Measurements from ENCODE around the gene KIF2C. TPM values are rescaled to one million over a fixed set of nuclear protein-coding genes. Genes with fewer than 3 reads are reported as not detected.

Gene KIF2C
- total RNA-seq, 6 experiments from 2014 or later: 15.6 to 48.5 (median 43.3) TPM

GRCh38 chr1:44784094-44785028 is 44.7 kb downstream of the KIF2C start:
- TF ChIP-seq CTCF (IDR thresholded peaks at IDR 0.05): peak; percentile 32
- no peaks in the 10 kb centered on the region for H3K9me3 Mint-ChIP-seq
- no peak overlapping the region for H3K27ac Mint-ChIP-seq
- peaks cover 26% of the 10 kb centered on the region for H3K36me3 Mint-ChIP-seq (ENCODE audit: low read depth)
- peak overlapping the region; percentile 43; the same call in 1 of the 2 replicates for H3K4me3 Mint-ChIP-seq
- no peak for DNase-seq
- H3K27me3 Mint-ChIP-seq (ENCODE audit: insufficient read depth): no peaks in the 10 kb centered on the region; the same call in none of the 2 replicates
- peaks cover 27% of the 10 kb centered on the region for H3K4me1 Mint-ChIP-seq (ENCODE audit: low read depth)

GRCh38 chr1:44785029-44785380 is 45.4 kb downstream of the KIF2C start:
- Mint-ChIP-seq H3K27ac (no peak overlapping the region), H3K4me1 (ENCODE audit: low read depth) (peaks cover 27% of the 10 kb centered on the region), H3K36me3 (ENCODE audit: low read depth) (peaks cover 25% of the 10 kb centered on the region), H3K27me3 (ENCODE audit: insufficient read depth) (no peaks in the 10 kb centered on the region; the same call in none of the 2 replicates), H3K4me3 (peak overlapping the region; percentile 7; the same call in 1 of the 2 replicates), H3K9me3 (no peaks in the 10 kb centered on the region)
- no peak for TF ChIP-seq CTCF (IDR thresholded peaks at IDR 0.05)
- no peak for DNase-seq

- Mint-ChIP-seq H3K9me3 (no peaks in the 10 kb centered on the region), H3K4me1 (ENCODE audit: low read depth) (peaks cover 21% of the 10 kb centered on the region), H3K4me3 (peak overlapping the region; percentile 57), H3K27ac (no peak overlapping the region), H3K27me3 (ENCODE audit: insufficient read depth) (no peaks in the 10 kb centered on the region; the same call in 1 of the 2 replicates), H3K36me3 (ENCODE audit: low read depth) (peaks cover 18% of the 10 kb centered on the region)
- no peak for TF ChIP-seq CTCF (IDR thresholded peaks at IDR 0.05)
- DNase-seq: no peak
Measured at GRCh38 chr1:44785501-44786137, 46.0 kb downstream of the KIF2C start.

GRCh38 chr1:44786138-44786840 is 46.7 kb downstream of the KIF2C start:
- no peaks in the 10 kb centered on the region; the same call in 1 of the 2 replicates for H3K27me3 Mint-ChIP-seq (ENCODE audit: insufficient read depth)
- peaks cover 21% of the 10 kb centered on the region for H3K4me1 Mint-ChIP-seq (ENCODE audit: low read depth)
- H3K36me3 Mint-ChIP-seq (ENCODE audit: low read depth): peaks cover 13% of the 10 kb centered on the region
- peak; percentile 100 for TF ChIP-seq CTCF (IDR thresholded peaks at IDR 0.05)
- peak overlapping the region; percentile 57 for H3K4me3 Mint-ChIP-seq
- peak; percentile 33 for DNase-seq
- no peak overlapping the region; the same call in 1 of the 2 replicates for H3K27ac Mint-ChIP-seq
- no peaks in the 10 kb centered on the region for H3K9me3 Mint-ChIP-seq

GRCh38 chr1:44786841-44787426 is 47.3 kb downstream of the KIF2C start:
- TF ChIP-seq CTCF (IDR thresholded peaks at IDR 0.05): no peak
- H3K4me1 Mint-ChIP-seq (ENCODE audit: low read depth): peaks cover 21% of the 10 kb centered on the region
- H3K9me3 Mint-ChIP-seq: no peaks in the 10 kb centered on the region
- no peaks in the 10 kb centered on the region; the same call in 1 of the 2 replicates for H3K27me3 Mint-ChIP-seq (ENCODE audit: insufficient read depth)
- H3K27ac Mint-ChIP-seq: no peak overlapping the region
- H3K36me3 Mint-ChIP-seq (ENCODE audit: low read depth): peaks cover 7% of the 10 kb centered on the region
- H3K4me3 Mint-ChIP-seq: no peak overlapping the region
- DNase-seq: no peak
